Motor neuron (in vitro differentiated cells): ENCODE results near the gene TBC1D21. TPM values are rescaled to one million over a fixed set of nuclear protein-coding genes. Genes with fewer than 3 reads are reported as not detected.

Experiments used
- ATAC-seq, 8 experiments: fragments of 200-7000 bp; cut with Tn5 transposase; replicated peaks in 6 of 8; 2 replicates each; pipeline ENCODE4 v1.8.0; 2021; ENCODE audit warnings: mild to moderate bottlenecking in 8 of 8, moderate library complexity in 8 of 8
- H3K27ac ChIP-seq, 2 donors: fragments of 250-450 bp; sonication (Bioruptor Pico); 2 replicates each; pipeline ENCODE4 v1.9.0; 2021; ENCODE audit warnings: antibody characterized with exemption in 2 of 2, mild to moderate bottlenecking in 2 of 2, moderate library complexity in 1 of 2
- H3K4me1 ChIP-seq, 2 donors: fragments of 250-450 bp; sonication (Bioruptor Pico); replicated peaks in 1 of 2; 2 replicates each; pipeline ENCODE4 v1.6.1; 2021; ENCODE audit warnings: antibody characterized with exemption in 2 of 2, mild to moderate bottlenecking in 2 of 2, moderate library complexity in 1 of 2
- H3K4me3 ChIP-seq, 5 donors: fragments of 250-450 bp; sonication (Bioruptor Pico); 2 replicates each; pipeline ENCODE4 v1.9.0; 2021; ENCODE audit warnings: antibody characterized with exemption in 5 of 5, mild to moderate bottlenecking in 5 of 5, moderate library complexity in 4 of 5
- WGBS, 10 experiments: fragments of 450-650 bp; shearing (Covaris generic); methylation state at CpG; one replicate each; pipeline ENCODE4 v1.0.0; 2022; 5-methylcytosine and 5-hydroxymethylcytosine counted together
- in situ Hi-C, 9 experiments: fragments of 400-800 bp; cut with MboI; loops; one replicate each; pipeline ENCODE4 v1.15.0; 2021; ENCODE audit warnings: low sequenced_read_pairs in 9 of 9, low pct_unique_long_range_greater_than_20kb in 2 of 9; ENCODE audit not compliant: unreplicated experiment in 9 of 9
- total RNA-seq, 8 experiments: library from RNA; unstranded; fragments of 300-600 nt; gene quantifications; 2 replicates each; pipeline versions ENCODE4 v1.2.3 to v1.2.4, GENCODE V29; 2022

TBC1D21 gene
- total RNA-seq, 8 experiments from 2014 or later, result not detected

DNA sequence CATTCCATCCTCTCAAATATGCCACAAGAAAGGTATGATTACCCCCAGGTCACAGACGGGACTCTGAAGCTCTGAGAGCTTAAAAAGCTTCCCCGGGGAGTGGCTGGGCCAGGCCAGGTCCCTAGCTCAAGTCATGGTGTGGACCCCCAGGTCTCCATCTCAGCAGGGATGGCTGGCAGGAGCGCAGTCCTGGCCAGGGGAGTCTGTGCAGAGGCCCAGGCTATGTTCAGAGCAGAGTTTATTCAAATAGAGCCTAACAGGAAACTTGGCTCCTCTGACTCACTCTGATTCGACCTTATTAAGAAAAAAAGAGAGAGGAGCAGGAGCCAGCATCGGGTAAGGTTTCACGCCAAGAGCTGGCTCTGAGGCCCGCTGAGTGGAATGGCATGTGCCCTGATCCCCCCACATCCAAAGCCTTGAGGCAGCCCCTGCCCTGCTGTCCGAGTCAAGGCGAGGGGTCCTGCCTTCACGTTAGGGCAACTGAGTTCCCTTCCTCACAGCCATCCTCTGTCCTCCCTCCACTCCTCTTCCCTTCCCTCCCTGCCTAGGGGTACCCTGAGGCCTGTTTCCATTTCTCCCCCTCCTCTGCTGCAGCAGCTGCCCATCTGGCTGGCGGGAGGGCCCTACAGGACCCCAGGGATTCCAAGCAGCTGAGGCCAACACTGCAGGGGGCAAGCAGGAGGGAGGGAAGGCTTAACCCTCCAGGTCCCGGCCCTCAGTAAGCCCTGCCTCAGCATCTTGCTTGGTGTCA lies 51.0 kb downstream of the TBC1D21 start:
- Histone ChIP-seq H3K27ac (peak overlapping the region; percentile 7 to 34), H3K4me3 (no peak overlapping the region), H3K4me1 (peaks cover 54 to 71% of the 10 kb centered on the region in 2 donors)
- WGBS, 10 experiments, result 0 to 60% (median 29%) methylated on average over 1 to 6 of the region's 12 CpGs
- in situ Hi-C loops, result loop anchor here in 1 of 9 experiments (25.0 kb wide), 1 partner anchor 212 kb away; no protein-coding TSS in a partner anchor
- peak; percentile 1 to 40 (median 15) for ATAC-seq

DNA sequence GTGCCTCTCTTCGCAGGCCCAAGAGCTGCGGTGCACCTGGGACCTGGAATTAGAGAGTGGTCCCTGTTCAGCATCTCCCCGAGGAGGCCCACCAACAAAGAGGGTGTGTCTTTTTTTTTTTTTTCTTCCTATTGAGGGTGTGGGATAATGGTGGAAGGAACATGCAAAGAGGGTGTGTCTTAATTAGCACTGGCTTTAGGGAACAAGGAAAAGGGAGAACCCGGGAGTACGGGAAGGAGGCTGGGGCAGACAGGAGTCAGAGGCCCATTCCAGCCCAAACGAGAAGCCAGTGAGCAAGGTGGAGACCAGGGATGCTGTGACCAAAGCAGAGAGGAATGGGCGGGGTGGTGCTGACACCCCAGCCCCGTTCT lies 52.5 kb downstream of the TBC1D21 start:
- H3K4me3 ChIP-seq, result peak overlapping the region in 2 of 5 donors; percentile 41 to 43
- 27 to 100% (median 50%) methylated on average over 2 to 5 of the region's 8 CpGs; no CpG with 5 or more reads in 3 of the 10 experiments for WGBS, 10 experiments

DNA sequence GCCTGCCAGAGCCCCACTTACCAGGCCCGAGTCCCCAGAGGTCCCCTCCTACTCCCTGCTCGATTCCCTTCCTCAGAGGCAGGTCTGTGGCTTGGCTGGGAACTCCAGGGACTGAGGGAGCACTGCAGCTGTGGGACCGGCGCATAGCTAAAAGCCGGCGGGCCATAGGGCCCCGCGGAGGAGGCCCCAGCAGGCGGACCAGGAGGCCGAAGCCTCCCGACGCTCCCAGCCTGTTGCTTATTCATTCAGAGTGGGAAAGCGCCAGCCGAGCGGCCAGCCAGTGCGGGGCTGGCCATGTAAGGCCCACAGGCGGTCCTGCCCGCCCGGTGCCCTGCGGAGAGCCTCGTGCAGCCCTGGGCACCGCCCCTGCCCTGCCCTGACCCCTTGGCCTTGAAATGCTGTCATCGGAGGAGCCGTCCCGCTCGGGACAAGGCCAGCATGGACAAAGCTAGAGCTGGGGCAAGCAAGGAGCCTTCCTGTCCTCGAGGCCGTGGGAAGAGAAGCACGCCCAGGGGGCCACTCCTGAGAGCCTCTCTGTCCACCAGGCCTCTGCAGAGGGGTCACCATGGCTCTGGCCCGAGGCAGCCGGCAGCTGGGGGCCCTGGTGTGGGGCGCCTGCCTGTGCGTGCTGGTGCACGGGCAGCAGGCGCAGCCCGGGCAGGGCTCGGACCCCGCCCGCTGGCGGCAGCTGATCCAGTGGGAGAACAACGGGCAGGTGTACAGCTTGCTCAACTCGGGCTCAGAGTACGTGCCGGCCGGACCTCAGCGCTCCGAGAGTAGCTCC lies 53.0 kb downstream of the TBC1D21 start, which contains the start of gene LOXL1:
Gene LOXL1, plus strand, starts transcription at position 244 of the 784 bp plus-strand sequence. Its CDS starts 322 bp downstream, at position 566.
- H3K4me1 ChIP-seq, result peaks cover 52 to 75% of the 10 kb centered on the region in 2 donors

More for the DNA sequence above, 52.5 kb downstream of the TBC1D21 start:
- in situ Hi-C loops, result no loop called here
- Histone ChIP-seq H3K4me1 (peaks cover 56 to 81% of the 10 kb centered on the region in 2 donors), H3K27ac (no peak overlapping the region)
- ATAC-seq, result peak in 2 of 8 experiments; percentile 8

DNA sequence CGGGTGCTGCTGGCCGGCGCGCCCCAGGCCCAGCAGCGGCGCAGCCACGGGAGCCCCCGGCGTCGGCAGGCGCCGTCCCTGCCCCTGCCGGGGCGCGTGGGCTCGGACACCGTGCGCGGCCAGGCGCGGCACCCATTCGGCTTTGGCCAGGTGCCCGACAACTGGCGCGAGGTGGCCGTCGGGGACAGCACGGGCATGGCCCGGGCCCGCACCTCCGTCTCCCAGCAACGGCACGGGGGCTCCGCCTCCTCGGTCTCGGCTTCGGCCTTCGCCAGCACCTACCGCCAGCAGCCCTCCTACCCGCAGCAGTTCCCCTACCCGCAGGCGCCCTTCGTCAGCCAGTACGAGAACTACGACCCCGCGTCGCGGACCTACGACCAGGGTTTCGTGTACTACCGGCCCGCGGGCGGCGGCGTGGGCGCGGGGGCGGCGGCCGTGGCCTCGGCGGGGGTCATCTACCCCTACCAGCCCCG lies 53.7 kb downstream of the TBC1D21 start:
- ATAC-seq, result peak; percentile 1 to 29 (median 15)
- WGBS, 10 experiments, result 10% methylated on average over 14 of the region's 65 CpGs; no CpG with 5 or more reads in 9 of the 10 experiments
- Histone ChIP-seq H3K4me3 (peak overlapping the region; percentile 25 to 43 (median 41)), H3K27ac (peak overlapping the region; percentile 32 to 36), H3K4me1 (peaks cover 46 to 69% of the 10 kb centered on the region in 2 donors)
- in situ Hi-C loops, result no loop called here

More for the DNA sequence above, 53.0 kb downstream of the TBC1D21 start, which contains the start of gene LOXL1:
- peak within 1 kb of the TSS; percentile 32 to 36 for H3K27ac ChIP-seq
- in situ Hi-C loops, result no loop called here
- peak; percentile 48 to 75 (median 66) for ATAC-seq
- peak within 1 kb of the TSS; percentile 25 to 43 (median 41) for H3K4me3 ChIP-seq
- 0 to 20% (median 2%) methylated on average over 1 to 22 of the region's 47 CpGs; no CpG with 5 or more reads in 3 of the 10 experiments for WGBS, 10 experiments

DNA sequence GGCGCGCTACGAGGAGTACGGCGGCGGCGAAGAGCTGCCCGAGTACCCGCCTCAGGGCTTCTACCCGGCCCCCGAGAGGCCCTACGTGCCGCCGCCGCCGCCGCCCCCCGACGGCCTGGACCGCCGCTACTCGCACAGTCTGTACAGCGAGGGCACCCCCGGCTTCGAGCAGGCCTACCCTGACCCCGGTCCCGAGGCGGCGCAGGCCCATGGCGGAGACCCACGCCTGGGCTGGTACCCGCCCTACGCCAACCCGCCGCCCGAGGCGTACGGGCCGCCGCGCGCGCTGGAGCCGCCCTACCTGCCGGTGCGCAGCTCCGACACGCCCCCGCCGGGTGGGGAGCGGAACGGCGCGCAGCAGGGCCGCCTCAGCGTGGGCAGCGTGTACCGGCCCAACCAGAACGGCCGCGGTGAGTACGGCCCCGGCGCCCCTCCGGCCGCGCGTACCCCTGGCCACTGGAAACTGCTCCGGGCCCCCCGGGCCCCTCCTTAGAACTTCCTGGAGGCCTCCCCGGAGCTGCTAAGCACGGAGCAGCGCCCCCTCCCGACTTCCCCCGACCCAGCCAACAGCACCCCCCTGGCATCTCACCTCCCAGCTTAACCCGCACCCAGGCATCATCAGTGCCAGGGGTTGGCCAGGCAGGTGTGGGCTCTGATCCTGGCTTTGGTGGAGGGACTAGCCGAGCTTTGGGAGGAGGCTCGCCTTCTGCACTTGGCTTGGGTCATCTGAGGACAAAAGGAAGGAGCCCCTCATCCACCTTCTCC lies 54.3 kb downstream of the TBC1D21 start:
- ATAC-seq, result peak; percentile 8 to 71 (median 18)
- in situ Hi-C loops, result no loop called here
- peak overlapping the region; percentile 25 to 43 (median 41) for H3K4me3 ChIP-seq
- 0 to 40% (median 13%) methylated on average over 1 to 6 of the region's 78 CpGs; no CpG with 5 or more reads in 7 of the 10 experiments for WGBS, 10 experiments
- peaks cover 39 to 63% of the 10 kb centered on the region in 2 donors for H3K4me1 ChIP-seq
- no peak overlapping the region for H3K27ac ChIP-seq

DNA sequence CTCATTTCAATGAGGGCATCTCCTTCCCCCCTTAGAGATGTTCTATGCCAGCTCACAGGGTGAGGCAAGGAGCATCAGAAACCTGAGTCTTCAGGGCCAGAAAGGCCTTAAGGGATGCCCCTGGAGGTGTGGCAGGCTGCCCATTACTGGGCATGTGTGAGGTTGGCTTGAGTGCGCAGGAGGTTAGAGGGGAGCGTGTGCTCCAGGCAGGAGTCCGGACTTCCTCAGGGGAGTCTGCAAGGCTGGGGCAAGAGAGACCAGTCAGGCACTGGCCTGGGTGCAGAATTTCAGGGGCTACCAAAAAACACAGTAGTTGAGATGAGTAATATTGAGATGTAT lies 54.8 kb downstream of the TBC1D21 start:
- Histone ChIP-seq H3K27ac (no peak overlapping the region), H3K4me1 (peaks cover 34 to 57% of the 10 kb centered on the region in 2 donors), H3K4me3 (peak overlapping the region; percentile 25 to 43 (median 41))
- 40 to 100% (median 77%) methylated on average over 1 to 3 of the region's 3 CpGs; no CpG with 5 or more reads in 2 of the 10 experiments for WGBS, 10 experiments
- no peak for ATAC-seq
- in situ Hi-C loops, result no loop called here

DNA sequence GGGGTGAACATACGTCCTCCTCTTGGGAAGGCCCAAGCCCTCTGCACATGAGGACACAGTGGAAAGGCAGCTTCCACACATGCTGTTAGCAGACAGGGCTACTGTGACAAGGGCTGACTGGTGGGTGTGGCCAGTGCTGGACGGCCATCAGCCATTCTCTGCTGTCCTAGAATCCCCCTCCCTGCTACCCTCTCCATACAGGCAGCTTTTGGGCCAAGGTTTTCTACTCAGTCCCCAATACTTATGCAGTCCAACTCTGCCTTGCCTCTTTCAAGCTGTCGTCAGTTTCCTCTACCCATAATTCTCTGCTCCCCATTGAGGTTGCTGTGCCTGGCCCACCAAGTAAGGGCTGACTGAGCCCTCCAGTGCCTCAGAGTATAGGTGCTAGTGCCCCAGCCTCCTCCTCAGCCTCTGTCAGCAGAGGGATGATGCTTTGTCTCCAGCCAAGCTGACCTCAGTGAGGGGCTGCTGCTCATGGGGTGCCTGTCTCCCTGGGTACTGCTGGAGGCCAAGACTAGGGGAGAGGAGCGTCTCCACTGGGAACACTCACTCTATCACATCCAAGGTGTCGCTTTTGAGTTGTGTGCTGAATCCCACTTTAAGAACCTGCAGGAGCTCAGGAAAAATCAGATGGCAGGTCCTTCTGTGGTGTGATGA lies 55.7 kb downstream of the TBC1D21 start:
- Histone ChIP-seq H3K4me3 (no peak overlapping the region), H3K4me1 (peaks cover 25 to 48% of the 10 kb centered on the region in 2 donors), H3K27ac (no peak overlapping the region)
- WGBS, 10 experiments, result 14 to 100% (median 61%) methylated on average over 1 to 4 of the region's 5 CpGs; no CpG with 5 or more reads in 2 of the 10 experiments
- peak in 5 of 8 experiments; percentile 5 to 29 (median 20) for ATAC-seq
- in situ Hi-C loops, result no loop called here

DNA sequence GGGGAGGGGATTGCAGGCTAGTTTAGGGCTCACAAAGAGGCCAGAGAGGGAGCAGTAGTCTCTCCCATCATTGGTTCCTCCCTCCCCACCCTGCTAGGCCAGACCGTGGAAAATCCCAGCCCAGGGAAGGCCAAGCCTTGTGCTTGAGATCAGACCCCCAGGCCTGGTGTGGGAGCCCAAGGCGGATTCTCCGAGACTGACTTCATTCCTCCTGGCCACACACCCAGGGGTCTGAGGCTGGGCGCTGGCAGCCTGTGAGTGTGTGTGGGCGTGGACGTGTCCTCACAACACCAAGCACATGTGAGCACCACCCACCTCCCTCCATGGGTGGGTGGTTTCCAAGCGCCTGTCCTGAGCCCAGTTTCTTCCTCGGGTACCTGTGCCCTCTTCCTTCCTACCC lies 57.0 kb downstream of the TBC1D21 start:
- H3K27ac ChIP-seq, result no peak overlapping the region
- peak in 2 of 8 experiments; percentile 9 to 34 for ATAC-seq
- 0 to 35% methylated on average over 1 to 3 of the region's 8 CpGs; no CpG with 5 or more reads in 8 of the 10 experiments for WGBS, 10 experiments
- peaks cover 22 to 40% of the 10 kb centered on the region in 2 donors for H3K4me1 ChIP-seq
- in situ Hi-C loops, result no loop called here
- no peak overlapping the region for H3K4me3 ChIP-seq

DNA sequence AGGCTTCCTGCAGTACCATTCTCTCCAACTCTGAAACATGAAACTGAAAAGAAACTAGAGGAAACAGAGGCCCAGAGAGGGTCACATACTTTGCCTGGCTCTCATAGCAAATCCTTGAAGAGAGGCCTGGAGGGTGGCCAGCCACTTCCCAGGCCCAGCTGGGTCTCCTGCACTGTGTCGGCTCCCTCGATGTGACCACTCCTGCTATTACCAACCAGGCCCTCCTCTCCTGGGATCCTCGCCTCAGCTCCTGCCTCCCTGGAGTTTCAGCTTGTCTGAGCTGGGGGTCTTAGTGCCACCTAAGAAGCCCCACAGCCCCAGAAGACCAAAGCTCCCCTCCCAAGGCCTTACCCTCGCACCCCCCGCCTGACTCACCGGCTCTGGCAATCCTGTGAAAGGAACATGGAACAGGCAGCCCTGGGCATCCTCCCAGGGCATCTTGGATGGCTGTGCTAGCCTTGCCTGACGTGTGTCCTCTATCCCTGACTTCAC lies 57.5 kb downstream of the TBC1D21 start:
- no peak overlapping the region for H3K27ac ChIP-seq
- peak in 1 of 8 experiments; percentile 1 for ATAC-seq
- peaks cover 26 to 41% of the 10 kb centered on the region in 2 donors for H3K4me1 ChIP-seq
- no peak overlapping the region for H3K4me3 ChIP-seq
- 5 to 100% (median 100%) methylated on average over 1 to 4 of the region's 7 CpGs; no CpG with 5 or more reads in 7 of the 10 experiments for WGBS, 10 experiments
- in situ Hi-C loops, result no loop called here

DNA sequence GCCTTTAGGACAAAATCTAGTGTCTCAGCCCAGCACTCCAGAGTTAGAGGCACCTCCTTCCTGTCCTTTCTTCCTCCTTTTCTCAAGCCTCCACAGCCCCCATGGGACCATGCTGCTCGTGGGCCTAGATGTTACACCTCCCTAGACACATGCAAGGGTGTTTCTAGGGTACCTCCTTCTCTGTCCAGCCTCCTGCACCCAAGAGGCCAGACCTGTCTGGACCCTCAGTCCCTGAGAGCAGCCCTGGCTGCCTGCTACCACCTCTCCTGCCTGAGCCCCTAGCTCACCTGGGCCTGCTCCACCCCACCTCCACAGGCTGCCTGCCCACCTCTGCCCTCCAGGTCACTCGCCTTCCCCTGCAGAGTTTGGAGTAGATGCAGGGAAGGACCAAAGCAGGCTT lies 58.1 kb downstream of the TBC1D21 start:
- H3K27ac ChIP-seq, result no peak overlapping the region
- no peak for ATAC-seq
- no peak overlapping the region for H3K4me3 ChIP-seq
- 17 to 100% (median 35%) methylated on average over 1 of the region's 2 CpGs; no CpG with 5 or more reads in 4 of the 10 experiments for WGBS, 10 experiments
- in situ Hi-C loops, result no loop called here
- peaks cover 29 to 42% of the 10 kb centered on the region in 2 donors for H3K4me1 ChIP-seq

DNA sequence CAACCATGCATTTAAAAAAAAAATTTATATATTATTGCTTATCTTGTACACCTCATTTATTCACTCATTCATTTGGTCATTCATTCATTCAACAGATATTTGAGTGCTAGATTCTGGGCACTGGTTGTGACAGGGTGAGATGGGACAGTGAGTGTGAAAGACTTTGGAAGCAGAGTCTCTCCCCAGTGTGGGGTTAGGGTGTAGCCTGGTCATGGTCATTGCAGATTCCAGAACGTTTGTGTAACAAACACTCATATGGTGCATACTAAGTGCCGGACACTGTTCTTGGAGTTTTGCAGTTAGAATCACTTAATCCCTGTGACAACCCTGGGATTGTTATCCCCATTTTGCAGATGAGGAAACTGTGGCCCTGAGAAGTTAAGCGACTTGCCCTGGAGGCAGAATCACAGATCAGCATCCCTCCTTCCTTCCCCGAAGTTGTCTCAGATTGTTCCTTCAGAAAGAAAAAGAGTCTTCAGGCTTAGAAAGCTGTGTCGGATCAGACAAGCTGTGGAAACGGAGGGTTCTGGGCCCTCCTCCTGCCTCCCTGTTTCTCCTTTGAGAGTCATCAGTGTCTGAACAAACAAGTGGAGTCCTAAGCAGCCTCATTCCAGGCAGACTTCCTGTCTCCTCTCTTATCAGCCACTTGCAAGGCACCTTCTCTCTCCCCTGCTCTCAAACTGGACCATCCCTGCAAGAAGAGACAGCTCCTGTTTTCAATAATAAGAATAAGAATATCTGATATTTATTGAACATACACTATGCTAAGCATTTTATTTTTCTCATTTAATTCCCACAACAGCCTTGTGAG lies 59.2 kb downstream of the TBC1D21 start:
- in situ Hi-C loops, result no loop called here
- Histone ChIP-seq H3K4me1 (peaks cover 40 to 47% of the 10 kb centered on the region in 2 donors), H3K4me3 (no peak overlapping the region), H3K27ac (no peak overlapping the region)
- WGBS, 10 experiments, result 17 to 80% (median 63%) methylated on average over 1 to 6 of the region's 6 CpGs; no CpG with 5 or more reads in 1 of the 10 experiments
- ATAC-seq, result peak in 1 of 8 experiments; percentile 6
